ENCODE measurements around the gene TAF7L.

DNA sequence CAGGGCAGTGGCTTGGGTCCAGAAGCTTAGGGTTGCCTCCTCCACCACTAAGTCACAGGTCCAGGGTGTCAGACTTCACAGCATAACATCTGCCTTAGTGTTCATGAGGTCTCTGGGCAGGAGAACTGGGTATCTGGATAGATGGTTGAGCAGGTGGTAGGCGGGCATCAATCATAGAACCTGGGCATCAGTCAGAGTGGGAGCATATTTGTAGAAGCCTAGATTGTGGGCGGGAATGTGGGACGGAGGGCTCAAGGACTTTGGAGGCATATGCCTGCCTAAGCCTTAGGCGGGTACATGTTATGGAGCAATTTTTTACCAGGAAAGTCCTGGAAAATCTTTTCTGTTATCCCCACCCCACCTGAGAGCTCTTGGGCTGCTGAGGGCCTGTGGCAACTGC, 28.5 kb downstream of the TAF7L start:
- TF ChIP-seq POLR2A (IDR thresholded peaks at IDR 0.05; ENCODE audit: borderline replicate concordance, extremely low read depth, insufficient read depth, insufficient read length): no peak
- no peak for TF ChIP-seq POLR2AphosphoS5 (IDR thresholded peaks at IDR 0.05; ENCODE audit: low read depth, low read length)
- TF ChIP-seq, protein P1, sequence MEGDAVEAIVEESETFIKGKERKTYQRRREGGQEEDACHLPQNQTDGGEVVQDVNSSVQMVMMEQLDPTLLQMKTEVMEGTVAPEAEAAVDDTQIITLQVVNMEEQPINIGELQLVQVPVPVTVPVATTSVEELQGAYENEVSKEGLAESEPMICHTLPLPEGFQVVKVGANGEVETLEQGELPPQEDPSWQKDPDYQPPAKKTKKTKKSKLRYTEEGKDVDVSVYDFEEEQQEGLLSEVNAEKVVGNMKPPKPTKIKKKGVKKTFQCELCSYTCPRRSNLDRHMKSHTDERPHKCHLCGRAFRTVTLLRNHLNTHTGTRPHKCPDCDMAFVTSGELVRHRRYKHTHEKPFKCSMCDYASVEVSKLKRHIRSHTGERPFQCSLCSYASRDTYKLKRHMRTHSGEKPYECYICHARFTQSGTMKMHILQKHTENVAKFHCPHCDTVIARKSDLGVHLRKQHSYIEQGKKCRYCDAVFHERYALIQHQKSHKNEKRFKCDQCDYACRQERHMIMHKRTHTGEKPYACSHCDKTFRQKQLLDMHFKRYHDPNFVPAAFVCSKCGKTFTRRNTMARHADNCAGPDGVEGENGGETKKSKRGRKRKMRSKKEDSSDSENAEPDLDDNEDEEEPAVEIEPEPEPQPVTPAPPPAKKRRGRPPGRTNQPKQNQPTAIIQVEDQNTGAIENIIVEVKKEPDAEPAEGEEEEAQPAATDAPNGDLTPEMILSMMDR (IDR thresholded peaks at IDR 0.05 in 2 of 3, conservative IDR thresholded peaks at IDR 0.05 in 1 of 3; ENCODE audit: borderline replicate concordance in 1 of 3, insufficient read depth in 1 of 3, low read depth in 2 of 3, low read length in 2 of 3): no peak
- no peak for TF ChIP-seq ZNF274 (IDR thresholded peaks at IDR 0.05; ENCODE audit: low read depth, low read length)
- TF ChIP-seq, protein P2, sequence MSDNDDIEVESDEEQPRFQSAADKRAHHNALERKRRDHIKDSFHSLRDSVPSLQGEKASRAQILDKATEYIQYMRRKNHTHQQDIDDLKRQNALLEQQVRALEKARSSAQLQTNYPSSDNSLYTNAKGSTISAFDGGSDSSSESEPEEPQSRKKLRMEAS (IDR thresholded peaks at IDR 0.05): no peak
- TF ChIP-seq ELF1 (IDR thresholded peaks at IDR 0.05; ENCODE audit: borderline replicate concordance, low read depth): no peak
